CD14-positive monocyte (primary cell): ENCODE results near the gene FAF1. TPM values are rescaled to one million over a fixed set of nuclear protein-coding genes. Genes with fewer than 3 reads are reported as not detected.
A peak's percentile ranks its signal among the peaks of the same experiment; 100 is the strongest.

Experiments
- DNase-seq, 3 donors: peaks; one replicate each; pipeline ENCODE4 v3.0.0-alpha.2; 2011 to 2022
- H2AFZ ChIP-seq: 2 replicates; pipeline ENCODE4 v1.6.0; 2012; ENCODE audit warnings: mild to moderate bottlenecking, low read depth, low read length, inconsistent platforms; ENCODE audit not compliant: insufficient read depth, poor library complexity, severe bottlenecking
- H3K27ac ChIP-seq, 2 donors: 1 replicate in 1 of 2; 2 replicates in 1 of 2; pipeline ENCODE4 v1.5.1; 2012 to 2013; ENCODE audit warnings: low read length in 2 of 2, control low read depth in 1 of 2, inconsistent platforms in 1 of 2, low read depth in 1 of 2, mild to moderate bottlenecking in 1 of 2
- H3K27me3 ChIP-seq, 2 donors: one replicate each; pipeline versions ENCODE4 v1.6.0 to v1.6.1; 2011 to 2013; ENCODE audit warnings: low read length in 2 of 2; ENCODE audit not compliant: control insufficient read depth in 2 of 2, insufficient read depth in 2 of 2
- H3K36me3 ChIP-seq, 2 donors: replicated peaks in 1 of 2; 1 replicate in 1 of 2; 2 replicates in 1 of 2; pipeline versions ENCODE4 v1.5.1 to v1.6.1; 2012 to 2013; ENCODE audit warnings: low read length in 2 of 2, control low read depth in 1 of 2, inconsistent platforms in 1 of 2, mild to moderate bottlenecking in 1 of 2; ENCODE audit not compliant: insufficient read depth in 2 of 2, control insufficient read depth in 1 of 2
- H3K4me1 ChIP-seq, 2 donors: 1 replicate in 1 of 2; 2 replicates in 1 of 2; pipeline versions ENCODE4 v1.5.1 to v1.6.1; 2012 to 2013; ENCODE audit warnings: low read length in 2 of 2, control low read depth in 1 of 2, inconsistent platforms in 1 of 2, mild to moderate bottlenecking in 1 of 2, moderate library complexity in 1 of 2; ENCODE audit not compliant: insufficient read depth in 2 of 2, control insufficient read depth in 1 of 2
- H3K4me2 ChIP-seq: replicated peaks from 2 replicates; pipeline ENCODE3; 2012; ENCODE audit warnings: low read length, moderate library complexity, mild to moderate bottlenecking; ENCODE audit not compliant: poor library complexity, severe bottlenecking; ENCODE audit errors: extremely low read depth
- H3K4me3 ChIP-seq, 3 experiments: fragments of 200-600 bp in 1 of 3; sonication (generic) in 1 of 3; replicated peaks in 1 of 3; 1 replicate in 2 of 3; 2 replicates in 1 of 3; pipeline ENCODE4 v1.5.1; 2011 to 2013; ENCODE audit warnings: low read length in 3 of 3, mild to moderate bottlenecking in 3 of 3, control low read depth in 2 of 3, low read depth in 2 of 3, inconsistent platforms in 1 of 3, moderate library complexity in 1 of 3
- H3K79me2 ChIP-seq: 2 replicates; pipeline ENCODE4 v1.6.0; 2012; ENCODE audit warnings: mild to moderate bottlenecking, control low read depth, inconsistent platforms, low read length, moderate library complexity; ENCODE audit not compliant: insufficient read depth
- H3K9ac ChIP-seq: 2 replicates; pipeline ENCODE4 v1.6.0; 2017; ENCODE audit warnings: low read length, mild to moderate bottlenecking; ENCODE audit not compliant: insufficient read depth, poor library complexity, severe bottlenecking
- H3K9me3 ChIP-seq, 2 donors: replicated peaks in 1 of 2; 1 replicate in 1 of 2; 2 replicates in 1 of 2; pipeline versions ENCODE4 v1.5.1 to v1.6.1; 2012 to 2013; ENCODE audit warnings: low read length in 2 of 2, control low read depth in 1 of 2; ENCODE audit not compliant: control insufficient read depth in 1 of 2, insufficient read depth in 1 of 2
- H4K20me1 ChIP-seq: 2 replicates; pipeline ENCODE4 v1.6.0; 2012; ENCODE audit warnings: mild to moderate bottlenecking, low read length, control low read depth, moderate library complexity; ENCODE audit not compliant: insufficient read depth
- H3K27ac Mint-ChIP-seq, 7 donors: one replicate each; pipeline ENCODE4 v1.8.0; 2020; ENCODE audit warnings: mild to moderate bottlenecking in 7 of 7, mixed read lengths in 7 of 7, moderate library complexity in 6 of 7, inconsistent platforms in 2 of 7
- H3K27me3 Mint-ChIP-seq, 3 donors: one replicate each; pipeline ENCODE4 v1.8.0; 2021 to 2022; ENCODE audit warnings: low read depth in 3 of 3, mild to moderate bottlenecking in 3 of 3, mixed read lengths in 3 of 3, moderate library complexity in 3 of 3, inconsistent platforms in 1 of 3
- H3K36me3 Mint-ChIP-seq, 2 donors: one replicate each; pipeline ENCODE4 v1.8.0; 2020; ENCODE audit warnings: mixed read lengths in 2 of 2, inconsistent platforms in 1 of 2, mild to moderate bottlenecking in 1 of 2
- H3K4me1 Mint-ChIP-seq: one replicate; pipeline ENCODE4 v1.8.0; 2020; ENCODE audit warnings: mild to moderate bottlenecking, mixed read lengths
- H3K4me3 Mint-ChIP-seq, 2 donors: one replicate each; pipeline ENCODE4 v1.8.0; 2020; ENCODE audit warnings: mild to moderate bottlenecking in 2 of 2, mixed read lengths in 2 of 2, moderate library complexity in 1 of 2
- H3K9me3 Mint-ChIP-seq, 7 donors: one replicate each; pipeline ENCODE4 v1.8.0; 2020 to 2022; ENCODE audit warnings: mixed read lengths in 7 of 7, mild to moderate bottlenecking in 6 of 7, moderate library complexity in 6 of 7, inconsistent platforms in 2 of 7
- CTCF ChIP-seq: fragments of 200-600 bp; IDR thresholded peaks from one replicate; pipeline ENCODE4 v1.8.0; 2022; ENCODE audit warnings: antibody characterized with exemption, mild to moderate bottlenecking
- WGBS: methylation state at CpG from one replicate; pipeline ENCODE4 v1.1.5; 2013; ENCODE audit warnings: missing lambda C conversion rate; ENCODE audit not compliant: insufficient coverage; 5-methylcytosine and 5-hydroxymethylcytosine counted together
- intact Hi-C, 2 donors: fragments of 100-400 bp; cut with micrococcal nuclease; formaldehyde crosslinking; loops; one replicate each; pipeline versions ENCODE4 v1.15.0 to v1.15.1; 2023
- polyA plus RNA-seq, 3 donors: library from polyadenylated mRNA; depleted of rRNA in 1 of 3; unstranded in 2 of 3; stranded (reverse) in 1 of 3; fragments of 300-500 nt in 2 of 3; fragments of >200 nt in 1 of 3; fragmentation: Illumina TruSeq in 2 of 3; gene quantifications; 1 replicate in 2 of 3; 2 replicates in 1 of 3; pipeline ENCODE4 v1.2.3, GENCODE V29; 2012 to 2021

The FAF1 gene
- polyA plus RNA-seq, 3 donors = 11.4 to 29.6 (median 16.9) TPM

GRCh38 chr1:50426108-50426700 is 533.9 kb downstream of the FAF1 start:
- Histone ChIP-seq H4K20me1 (no peaks in the 10 kb centered on the region), H2AFZ (no peak overlapping the region), H3K27me3 (peaks cover 97 to 99% of the 10 kb centered on the region in 2 donors), H3K9ac (no peak overlapping the region), H3K36me3 (no peaks in the 10 kb centered on the region), H3K79me2 (no peaks in the 10 kb centered on the region), H3K4me2 (no peak overlapping the region), H3K27ac (no peak overlapping the region), H3K4me1 (peaks cover 17 to 24% of the 10 kb centered on the region in 2 donors), H3K9me3 (peaks cover 0 to 73% of the 10 kb centered on the region in 2 donors), H3K4me3 (no peak overlapping the region)
- no peak overlapping the region for H3K27ac Mint-ChIP-seq
- peak overlapping the region in 1 of 2 donors; percentile 96 for H3K4me3 Mint-ChIP-seq
- H3K36me3 Mint-ChIP-seq = peaks cover 5 to 6% of the 10 kb centered on the region in 2 donors
- peaks cover 0 to 45% (median 18%) of the 10 kb centered on the region in 7 donors for H3K9me3 Mint-ChIP-seq
- no peak for DNase-seq
- no peak for TF ChIP-seq CTCF
- H3K27me3 Mint-ChIP-seq = peaks cover 95 to 97% (median 97%) of the 10 kb centered on the region in 3 donors
- intact Hi-C loops = no loop called here
- H3K4me1 Mint-ChIP-seq = peaks cover 44% of the 10 kb centered on the region
- WGBS = 10% methylated on average over 14 of the region's 20 CpGs

- Histone ChIP-seq H3K9me3 (peaks cover 0 to 66% of the 10 kb centered on the region in 2 donors), H4K20me1 (no peaks in the 10 kb centered on the region), H2AFZ (no peak overlapping the region), H3K4me3 (no peak overlapping the region), H3K79me2 (no peaks in the 10 kb centered on the region), H3K36me3 (no peaks in the 10 kb centered on the region), H3K27ac (no peak overlapping the region), H3K9ac (no peak overlapping the region), H3K4me2 (no peak overlapping the region), H3K27me3 (peaks cover 94 to 97% of the 10 kb centered on the region in 2 donors), H3K4me1 (peaks cover 17 to 24% of the 10 kb centered on the region in 2 donors)
- no peak for TF ChIP-seq CTCF
- Mint-ChIP-seq H3K4me1 (peaks cover 45% of the 10 kb centered on the region), H3K27ac (no peak overlapping the region), H3K9me3 (peaks cover 0 to 44% (median 19%) of the 10 kb centered on the region in 7 donors), H3K27me3 (peaks cover 93 to 97% (median 96%) of the 10 kb centered on the region in 3 donors), H3K4me3 (peak overlapping the region in 1 of 2 donors; percentile 96), H3K36me3 (peaks cover 5 to 6% of the 10 kb centered on the region in 2 donors)
- intact Hi-C loops = no loop called here
- no peak for DNase-seq
- 5% methylated on average over 19 of the region's 34 CpGs for WGBS
These were observed 534.5 kb downstream of the FAF1 start for GRCh38 chr1:50425376-50426107.
